Sigmoid colon (tissue), 7 donors: Measurements from ENCODE around the gene RASAL2. TPM values are rescaled to one million over a fixed set of nuclear protein-coding genes. Genes with fewer than 3 reads are reported as not detected.

ENCODE experiments used
- DNase-seq: peaks from one replicate; pipeline ENCODE4 v3.0.0-alpha.2; 2019
- H3K27ac ChIP-seq, 4 donors: fragments of 200-600 bp; sonication (generic); one replicate each; pipeline ENCODE4 v1.5.1; 2016 to 2019; ENCODE audit warnings: mild to moderate bottlenecking in 1 of 4
- H3K27me3 ChIP-seq, 3 donors: fragments of 200-600 bp; sonication (generic); one replicate each; pipeline ENCODE4 v1.5.1; 2019; ENCODE audit warnings: mild to moderate bottlenecking in 1 of 3
- H3K36me3 ChIP-seq, 4 donors: fragments of 200-600 bp; sonication (generic); one replicate each; pipeline ENCODE4 v1.5.1; 2016 to 2019
- H3K4me1 ChIP-seq, 4 donors: fragments of 200-600 bp; sonication (generic); one replicate each; pipeline ENCODE4 v1.5.1; 2017 to 2019
- H3K4me3 ChIP-seq, 4 donors: fragments of 200-600 bp; sonication (generic); one replicate each; pipeline ENCODE4 v1.5.1; 2017 to 2019; ENCODE audit warnings: mild to moderate bottlenecking in 2 of 4, moderate library complexity in 1 of 4
- H3K9me3 ChIP-seq, 4 donors: fragments of 200-600 bp in 3 of 4; sonication (generic) in 3 of 4; one replicate each; pipeline versions ENCODE4 v1.5.1 to v1.6.1; 2013 to 2019
- CTCF ChIP-seq, 4 experiments: fragments of 450-650 bp in 3 of 4; fragments of 200-600 bp in 1 of 4; IDR thresholded peaks; one replicate each; pipeline ENCODE4 v1.5.1; 2016 to 2019; ENCODE audit warnings: antibody characterized with exemption in 4 of 4, mild to moderate bottlenecking in 3 of 4, moderate library complexity in 2 of 4
- EP300 ChIP-seq, 4 donors: sonication (generic); formaldehyde crosslinking; IDR thresholded peaks; one replicate each; pipeline ENCODE4 v1.6.1; 2017; ENCODE audit warnings: antibody characterized with exemption in 4 of 4
- POLR2A ChIP-seq, 2 donors: fragments of 450-650 bp; IDR thresholded peaks; one replicate each; pipeline ENCODE4 v1.6.1; 2016; ENCODE audit warnings: antibody characterized with exemption in 2 of 2, mild to moderate bottlenecking in 2 of 2, moderate library complexity in 2 of 2
- POLR2AphosphoS5 ChIP-seq, 4 donors: sonication (generic); formaldehyde crosslinking; IDR thresholded peaks; one replicate each; pipeline ENCODE4 v1.6.1; 2017; ENCODE audit warnings: antibody characterized with exemption in 4 of 4
- WGBS, 2 donors: extraction: QIAGEN DNeasy Blood & Tissue Kit; methylation state at CpG; one replicate each; pipeline ENCODE4 v1.1.7; 2013; 5-methylcytosine and 5-hydroxymethylcytosine counted together
- intact Hi-C: fragments of 100-400 bp; cut with DNase I; formaldehyde crosslinking; loops from one replicate; pipeline ENCODE4 v1.15.1; 2023
- polyA plus RNA-seq, 3 donors: library from polyadenylated mRNA; stranded (reverse); fragments of 200-250 nt; gene quantifications; one replicate each; pipeline ENCODE4 v1.2.3, GENCODE V29; 2013
- total RNA-seq, 4 donors: library from RNA; depleted of rRNA; stranded (reverse); fragments of >200 nt; gene quantifications; one replicate each; pipeline ENCODE4 v1.1.0, GENCODE V29; 2016
- donor health status: healthy with polysubstance abuse.
- donor health status: Bipolar disorder and iron deficiency.
- donor health status: healthy.

The RASAL2 gene
- total and polyA plus RNA-seq, 7 donors = 0.92 to 25.5 (median 11.1) TPM

- Histone ChIP-seq H3K4me3 (no peak overlapping the region), H3K9me3 (no peaks in the 10 kb centered on the region), H3K36me3 (no peaks in the 10 kb centered on the region), H3K27ac (no peak overlapping the region), H3K27me3 (no peaks in the 10 kb centered on the region), H3K4me1 (no peaks in the 10 kb centered on the region)
- intact Hi-C loops = no loop called here
- no peak for TF ChIP-seq POLR2A (IDR thresholded peaks at IDR 0.05)
- TF ChIP-seq CTCF (IDR thresholded peaks at IDR 0.05) = no peak
- TF ChIP-seq POLR2AphosphoS5 (IDR thresholded peaks at IDR 0.05) = no peak
- no peak for TF ChIP-seq EP300 (IDR thresholded peaks at IDR 0.05)
- WGBS, 2 donors = 93 to 94% methylated on average over 16 of the region's 16 CpGs
- no peak for DNase-seq
Measured at GRCh38 chr1:178493301-178493741, 399.4 kb downstream of the RASAL2 start.

GRCh38 chr1:178494569-178494971 lies 400.7 kb downstream of the RASAL2 start:
- no peak overlapping the region for H3K27ac ChIP-seq
- intact Hi-C loops = no loop called here
- TF ChIP-seq EP300 (IDR thresholded peaks at IDR 0.05) = no peak
- no peak for TF ChIP-seq POLR2A (IDR thresholded peaks at IDR 0.05)
- no peak for TF ChIP-seq POLR2AphosphoS5 (IDR thresholded peaks at IDR 0.05)
- no peak for TF ChIP-seq CTCF (IDR thresholded peaks at IDR 0.05)
- H3K27me3 ChIP-seq = no peaks in the 10 kb centered on the region
- no peaks in the 10 kb centered on the region for H3K36me3 ChIP-seq
- H3K4me1 ChIP-seq = no peaks in the 10 kb centered on the region
- 95 to 97% methylated on average over 13 of the region's 13 CpGs for WGBS, 2 donors
- no peak for DNase-seq
- H3K9me3 ChIP-seq = no peaks in the 10 kb centered on the region
- H3K4me3 ChIP-seq = no peak overlapping the region

GRCh38 chr1:178495158-178495557 lies 401.3 kb downstream of the RASAL2 start:
- TF ChIP-seq POLR2AphosphoS5 (IDR thresholded peaks at IDR 0.05) (no peak), POLR2A (IDR thresholded peaks at IDR 0.05) (no peak), EP300 (IDR thresholded peaks at IDR 0.05) (no peak), CTCF (IDR thresholded peaks at IDR 0.05) (no peak)
- Histone ChIP-seq H3K36me3 (no peaks in the 10 kb centered on the region), H3K4me1 (no peaks in the 10 kb centered on the region), H3K9me3 (no peaks in the 10 kb centered on the region), H3K27me3 (no peaks in the 10 kb centered on the region), H3K27ac (no peak overlapping the region), H3K4me3 (no peak overlapping the region)
- intact Hi-C loops = no loop called here
- whole genome bisulfite sequencing, 2 donors = 96 to 100% methylated on average over 1 of the region's 1 CpG
- DNase-seq = no peak

GRCh38 chr1:178495741-178496409 lies 402.0 kb downstream of the RASAL2 start:
- intact Hi-C loops = no loop called here
- no peaks in the 10 kb centered on the region for H3K9me3 ChIP-seq
- H3K4me1 ChIP-seq = no peaks in the 10 kb centered on the region
- DNase-seq = no peak
- no peak for TF ChIP-seq CTCF (IDR thresholded peaks at IDR 0.05)
- whole genome bisulfite sequencing, 2 donors = 87 to 91% methylated on average over 16 of the region's 16 CpGs
- no peak overlapping the region for H3K27ac ChIP-seq
- no peaks in the 10 kb centered on the region for H3K36me3 ChIP-seq
- no peaks in the 10 kb centered on the region for H3K27me3 ChIP-seq
- no peak overlapping the region for H3K4me3 ChIP-seq
